ENCODE data around the gene PHACTR4. TPM values are rescaled to one million over a fixed set of nuclear protein-coding genes. Genes with fewer than 3 reads are reported as not detected.

PHACTR4 gene
- total and polyA plus RNA-seq, 2 experiments from 2014 or later, result 35.4 to 47.1 TPM

DNA sequence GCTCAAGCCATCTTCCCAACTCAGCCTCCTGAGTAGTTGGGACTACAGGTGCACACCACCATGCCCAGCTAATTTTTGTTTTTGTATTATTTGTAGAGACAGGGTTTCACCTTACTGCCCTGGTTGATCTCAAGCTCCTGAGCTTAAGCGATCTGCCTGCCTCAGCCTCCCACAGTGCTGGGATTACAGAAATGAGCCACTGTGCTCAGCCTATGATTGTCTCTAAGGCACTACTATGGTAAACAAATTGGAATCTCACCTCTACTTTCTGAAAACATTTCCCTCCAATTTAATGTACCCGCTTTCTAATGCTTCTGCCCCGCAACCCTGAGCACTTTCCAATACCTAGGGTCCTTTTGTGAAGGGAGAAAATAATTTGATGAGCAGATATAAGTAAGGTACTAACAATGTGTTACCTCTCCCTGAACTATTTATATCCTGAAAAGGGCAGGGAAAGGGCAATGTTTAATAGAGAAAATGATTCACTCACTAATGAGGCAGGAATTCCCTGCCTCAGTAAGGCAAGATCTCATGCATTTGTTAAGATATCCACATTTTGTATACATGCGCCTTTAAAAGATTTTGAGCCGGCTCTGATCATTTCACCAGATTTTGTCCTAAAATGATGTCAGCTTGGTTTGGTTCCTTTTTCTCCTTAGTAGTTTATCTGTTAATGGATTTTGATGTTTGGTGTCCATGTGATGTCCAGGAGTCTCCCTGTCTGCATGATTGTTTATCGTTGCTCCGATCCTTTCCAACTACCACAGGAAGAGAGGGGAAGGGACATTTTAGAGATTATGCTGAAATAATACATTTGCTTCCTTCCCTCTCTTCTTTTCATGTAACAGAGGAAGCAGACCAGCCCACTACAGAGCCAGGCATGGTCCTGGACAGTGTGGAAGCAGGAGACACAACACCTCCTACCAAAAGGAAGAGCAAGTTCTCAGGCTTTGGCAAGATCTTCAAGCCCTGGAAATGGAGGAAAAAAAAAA, 89.0 kb downstream of the PHACTR4 start (continued):
- TF ChIP-seq, protein P1, sequence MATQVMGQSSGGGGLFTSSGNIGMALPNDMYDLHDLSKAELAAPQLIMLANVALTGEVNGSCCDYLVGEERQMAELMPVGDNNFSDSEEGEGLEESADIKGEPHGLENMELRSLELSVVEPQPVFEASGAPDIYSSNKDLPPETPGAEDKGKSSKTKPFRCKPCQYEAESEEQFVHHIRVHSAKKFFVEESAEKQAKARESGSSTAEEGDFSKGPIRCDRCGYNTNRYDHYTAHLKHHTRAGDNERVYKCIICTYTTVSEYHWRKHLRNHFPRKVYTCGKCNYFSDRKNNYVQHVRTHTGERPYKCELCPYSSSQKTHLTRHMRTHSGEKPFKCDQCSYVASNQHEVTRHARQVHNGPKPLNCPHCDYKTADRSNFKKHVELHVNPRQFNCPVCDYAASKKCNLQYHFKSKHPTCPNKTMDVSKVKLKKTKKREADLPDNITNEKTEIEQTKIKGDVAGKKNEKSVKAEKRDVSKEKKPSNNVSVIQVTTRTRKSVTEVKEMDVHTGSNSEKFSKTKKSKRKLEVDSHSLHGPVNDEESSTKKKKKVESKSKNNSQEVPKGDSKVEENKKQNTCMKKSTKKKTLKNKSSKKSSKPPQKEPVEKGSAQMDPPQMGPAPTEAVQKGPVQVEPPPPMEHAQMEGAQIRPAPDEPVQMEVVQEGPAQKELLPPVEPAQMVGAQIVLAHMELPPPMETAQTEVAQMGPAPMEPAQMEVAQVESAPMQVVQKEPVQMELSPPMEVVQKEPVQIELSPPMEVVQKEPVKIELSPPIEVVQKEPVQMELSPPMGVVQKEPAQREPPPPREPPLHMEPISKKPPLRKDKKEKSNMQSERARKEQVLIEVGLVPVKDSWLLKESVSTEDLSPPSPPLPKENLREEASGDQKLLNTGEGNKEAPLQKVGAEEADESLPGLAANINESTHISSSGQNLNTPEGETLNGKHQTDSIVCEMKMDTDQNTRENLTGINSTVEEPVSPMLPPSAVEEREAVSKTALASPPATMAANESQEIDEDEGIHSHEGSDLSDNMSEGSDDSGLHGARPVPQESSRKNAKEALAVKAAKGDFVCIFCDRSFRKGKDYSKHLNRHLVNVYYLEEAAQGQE (IDR thresholded peaks at IDR 0.05; ENCODE audit: unreplicated experiment), result no peak
- TF ChIP-seq POLR2AphosphoS5 (IDR thresholded peaks at IDR 0.05; ENCODE audit: low read depth), result no peak

DNA sequence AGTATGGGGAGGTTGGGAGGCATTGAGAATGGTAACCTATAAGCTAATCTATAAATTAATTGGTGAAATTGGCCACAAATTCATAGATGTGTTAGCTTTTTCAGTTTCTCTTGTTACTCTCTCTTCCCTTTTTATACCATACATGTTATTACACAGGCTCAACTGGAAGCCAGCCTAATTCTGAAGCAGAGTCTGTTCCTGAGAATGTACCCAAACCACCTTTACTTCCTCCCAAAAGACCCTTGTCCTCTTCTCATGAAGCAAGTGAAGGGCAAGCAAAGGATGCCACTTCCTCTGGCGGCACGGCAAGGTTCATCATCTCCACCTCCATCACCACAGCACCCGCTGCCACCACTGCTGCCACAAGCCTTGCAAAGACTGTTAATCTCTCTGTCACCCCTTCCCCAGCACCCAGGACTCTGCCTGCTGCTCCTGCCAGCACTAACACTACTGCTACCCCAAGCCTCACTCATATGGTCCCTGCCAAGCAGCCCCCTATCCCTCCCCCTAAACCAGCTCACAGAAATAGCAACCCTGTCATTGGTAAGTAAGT, 96.8 kb downstream of the PHACTR4 start:
- no peak overlapping the region for H3K4me3 ChIP-seq
- TF ChIP-seq ZNF331 (CRISPR knock-in tag; IDR thresholded peaks at IDR 0.05; ENCODE audit: low read depth) (no peak), CREB1 (CRISPR knock-in tag; IDR thresholded peaks at IDR 0.05; ENCODE audit: low read depth) (no peak), NANOG (IDR thresholded peaks at IDR 0.05; ENCODE audit: borderline replicate concordance) (no peak), ZNF114 (CRISPR knock-in tag; IDR thresholded peaks at IDR 0.05) (no peak)
- TF ChIP-seq, protein P2, sequence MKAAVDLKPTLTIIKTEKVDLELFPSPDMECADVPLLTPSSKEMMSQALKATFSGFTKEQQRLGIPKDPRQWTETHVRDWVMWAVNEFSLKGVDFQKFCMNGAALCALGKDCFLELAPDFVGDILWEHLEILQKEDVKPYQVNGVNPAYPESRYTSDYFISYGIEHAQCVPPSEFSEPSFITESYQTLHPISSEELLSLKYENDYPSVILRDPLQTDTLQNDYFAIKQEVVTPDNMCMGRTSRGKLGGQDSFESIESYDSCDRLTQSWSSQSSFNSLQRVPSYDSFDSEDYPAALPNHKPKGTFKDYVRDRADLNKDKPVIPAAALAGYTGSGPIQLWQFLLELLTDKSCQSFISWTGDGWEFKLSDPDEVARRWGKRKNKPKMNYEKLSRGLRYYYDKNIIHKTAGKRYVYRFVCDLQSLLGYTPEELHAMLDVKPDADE (IDR thresholded peaks at IDR 0.05), result no peak
- H3K79me2 ChIP-seq (replicated peaks; ENCODE audit: insufficient read depth), result no peaks in the 10 kb centered on the region
- no peak for ATAC-seq
- H4K20me1 ChIP-seq (replicated peaks; ENCODE audit: insufficient read depth), result no peaks in the 10 kb centered on the region; the same call in 1 of the 2 replicates
- H2AFZ ChIP-seq, result no peak overlapping the region
- no peaks in the 10 kb centered on the region for H3K9me2 ChIP-seq (ENCODE audit: insufficient read depth)
- H3K27ac Mint-ChIP-seq, result no peak overlapping the region
- no peaks in the 10 kb centered on the region for H3K9me3 Mint-ChIP-seq
- H3F3A ChIP-seq (replicated peaks; ENCODE audit: low read depth), result no peaks in the 10 kb centered on the region; the same call in 1 of the 2 replicates
- H3K4me2 ChIP-seq, result no peak overlapping the region
- peaks cover 3% of the 10 kb centered on the region for H3K27me3 Mint-ChIP-seq (ENCODE audit: insufficient read depth, low read depth, poor library complexity)
- DNase-seq (ENCODE audit: low spot score), result no peak
- H3K27me3 ChIP-seq (ENCODE audit: insufficient read depth), result no peaks in the 10 kb centered on the region
- no peaks in the 10 kb centered on the region for H3K4me1 ChIP-seq (ENCODE audit: insufficient read depth)
- H3K36me3 ChIP-seq (ENCODE audit: insufficient read depth), result peaks cover 20% of the 10 kb centered on the region
- H3K36me3 Mint-ChIP-seq (ENCODE audit: low read depth), result peaks cover 29% of the 10 kb centered on the region
- no peak overlapping the region for H3K27ac ChIP-seq (ENCODE audit: low read depth)
- H3K4me1 Mint-ChIP-seq, result no peaks in the 10 kb centered on the region
- H3K4me3 Mint-ChIP-seq, result no peak overlapping the region

All from GM23338 (cell line).